NK-92 (cell line): Measurements from ENCODE around the gene TYMS.

ENCODE experiments used
- DNase-seq: peaks from one replicate; lab custom pipeline; 2025; ENCODE audit not compliant: unreplicated experiment; lab: John Stamatoyannopoulos, UW

Gene TYMS

DNA sequence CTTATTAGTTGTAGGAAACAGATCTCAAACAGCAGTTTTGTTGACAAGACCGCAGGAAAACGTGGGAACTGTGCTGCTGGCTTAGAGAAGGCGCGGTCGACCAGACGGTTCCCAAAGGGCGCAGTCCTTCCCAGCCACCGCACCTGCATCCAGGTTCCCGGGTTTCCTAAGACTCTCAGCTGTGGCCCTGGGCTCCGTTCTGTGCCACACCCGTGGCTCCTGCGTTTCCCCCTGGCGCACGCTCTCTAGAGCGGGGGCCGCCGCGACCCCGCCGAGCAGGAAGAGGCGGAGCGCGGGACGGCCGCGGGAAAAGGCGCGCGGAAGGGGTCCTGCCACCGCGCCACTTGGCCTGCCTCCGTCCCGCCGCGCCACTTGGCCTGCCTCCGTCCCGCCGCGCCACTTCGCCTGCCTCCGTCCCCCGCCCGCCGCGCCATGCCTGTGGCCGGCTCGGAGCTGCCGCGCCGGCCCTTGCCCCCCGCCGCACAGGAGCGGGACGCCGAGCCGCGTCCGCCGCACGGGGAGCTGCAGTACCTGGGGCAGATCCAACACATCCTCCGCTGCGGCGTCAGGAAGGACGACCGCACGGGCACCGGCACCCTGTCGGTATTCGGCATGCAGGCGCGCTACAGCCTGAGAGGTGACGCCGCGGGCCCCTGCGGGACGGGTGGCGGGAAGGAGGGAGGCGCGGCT lies at the start of gene TYMS:
Gene TYMS, plus strand, starts transcription at position 343 of the 690 bp plus-strand sequence. Its CDS starts 90 bp downstream, at position 433.
- no peak for DNase-seq

DNA sequence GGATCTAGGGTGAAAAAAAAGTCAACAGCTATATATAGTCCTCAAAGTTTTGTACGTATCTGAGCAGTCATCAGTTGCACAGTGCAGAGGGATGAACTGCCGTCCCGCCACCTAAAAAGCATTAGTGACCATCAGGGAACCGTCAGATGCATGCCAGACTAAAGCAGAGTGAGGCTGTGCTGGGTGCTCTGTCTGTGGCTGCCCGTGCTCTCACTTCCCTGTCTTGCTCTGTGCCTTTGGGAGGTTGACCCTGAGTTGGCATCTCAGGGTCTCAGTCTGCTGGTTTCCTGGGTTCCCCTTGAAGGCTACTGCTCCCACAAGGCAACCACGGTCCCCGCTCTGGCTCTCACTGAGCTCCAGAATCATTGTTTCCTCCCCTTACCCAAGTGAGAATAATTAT lies 49.5 kb upstream of the TYMS start:
- DNase-seq, result no peak

DNA sequence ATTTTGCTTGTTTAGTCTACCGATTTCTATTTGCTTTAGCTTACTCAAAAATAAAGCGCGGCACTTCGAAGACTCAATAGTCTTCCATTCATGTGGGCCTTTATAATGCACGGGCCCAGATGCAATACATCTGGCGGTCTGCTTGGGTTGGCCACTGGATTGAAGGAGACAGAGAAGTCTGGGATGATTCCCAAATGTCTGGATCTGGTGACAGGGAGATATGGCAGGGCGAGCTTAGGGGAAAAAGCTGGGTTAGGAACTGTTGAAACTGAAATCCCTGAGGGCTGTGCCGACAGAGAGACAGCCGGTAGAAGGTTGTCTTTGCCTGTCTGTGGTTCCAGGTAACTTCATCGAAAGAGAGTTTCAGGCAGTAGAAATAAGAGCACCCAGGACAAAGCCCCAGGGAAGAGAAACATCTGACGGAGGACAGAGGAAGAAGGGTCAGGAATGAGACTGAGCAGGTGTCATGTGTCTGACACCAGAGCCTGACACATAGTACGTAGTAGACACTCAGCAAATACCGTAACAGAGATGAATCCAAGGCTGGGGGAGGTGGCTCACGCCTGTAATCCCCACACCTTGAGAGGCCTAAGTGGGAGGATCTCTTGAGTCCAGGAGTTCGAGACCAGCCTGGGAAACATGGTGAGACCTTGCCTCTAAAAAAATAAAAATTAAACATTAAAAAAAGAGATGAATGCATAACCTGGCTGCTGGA lies 47.1 kb upstream of the TYMS start:
- no peak for DNase-seq

DNA sequence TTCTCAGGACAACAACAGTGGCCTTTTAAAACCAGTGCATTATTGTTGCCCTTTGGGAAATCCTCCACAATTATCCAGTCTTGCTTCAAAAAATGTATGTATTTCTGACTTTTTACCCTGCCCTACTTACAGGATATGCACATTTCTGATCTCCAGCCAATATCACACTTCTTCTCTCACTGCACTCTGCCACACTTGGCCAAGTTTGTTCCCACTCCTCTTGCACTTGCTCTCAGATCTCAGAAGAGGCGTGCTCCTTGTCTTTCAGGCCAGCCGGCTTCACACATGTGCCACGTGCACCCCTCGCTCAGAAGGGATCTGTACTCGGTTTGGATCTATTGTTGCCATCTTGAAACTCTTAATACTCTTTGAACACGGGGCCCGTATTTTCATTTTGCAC lies 45.3 kb upstream of the TYMS start:
- no peak for DNase-seq

DNA sequence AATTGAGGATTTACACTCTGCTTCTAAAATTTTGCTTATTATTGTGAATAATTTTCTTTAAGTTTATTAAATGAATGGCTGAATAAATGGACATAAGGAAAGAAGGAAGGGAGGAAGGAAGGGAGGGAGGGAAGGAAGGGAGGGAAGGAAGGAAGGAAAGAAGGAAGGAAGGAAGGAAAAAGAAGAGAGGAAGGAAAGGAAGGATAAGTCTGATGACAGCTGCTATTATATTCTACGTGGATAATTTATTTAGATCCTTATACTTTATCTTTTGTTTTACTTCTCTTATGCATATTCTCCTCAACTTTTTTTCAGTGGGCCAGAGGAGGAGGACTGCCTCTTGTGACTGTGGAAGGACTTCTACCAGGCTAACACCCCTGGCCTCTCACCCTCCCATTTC lies 43.3 kb upstream of the TYMS start:
- no peak for DNase-seq

DNA sequence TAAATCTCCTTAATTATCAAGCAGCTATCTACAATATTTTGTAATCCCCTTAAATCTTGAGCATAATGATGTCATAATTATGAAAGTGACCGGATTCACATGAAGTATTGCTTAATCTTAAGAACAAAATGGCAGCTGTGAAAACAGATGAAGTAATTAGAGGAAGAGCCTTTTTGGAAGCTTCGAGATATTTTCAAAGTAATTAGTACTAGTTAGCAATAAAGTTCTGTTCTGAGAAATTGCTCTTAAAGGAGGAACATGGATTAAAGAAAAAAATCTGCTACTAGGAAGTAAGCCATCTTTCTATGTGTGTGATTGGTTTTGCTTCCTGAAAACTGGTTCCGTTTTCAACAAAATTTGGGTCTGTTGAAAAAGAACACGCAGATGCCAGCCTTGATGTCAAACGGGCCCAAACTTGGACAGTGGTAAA lies 42.3 kb upstream of the TYMS start:
- no peak for DNase-seq

DNA sequence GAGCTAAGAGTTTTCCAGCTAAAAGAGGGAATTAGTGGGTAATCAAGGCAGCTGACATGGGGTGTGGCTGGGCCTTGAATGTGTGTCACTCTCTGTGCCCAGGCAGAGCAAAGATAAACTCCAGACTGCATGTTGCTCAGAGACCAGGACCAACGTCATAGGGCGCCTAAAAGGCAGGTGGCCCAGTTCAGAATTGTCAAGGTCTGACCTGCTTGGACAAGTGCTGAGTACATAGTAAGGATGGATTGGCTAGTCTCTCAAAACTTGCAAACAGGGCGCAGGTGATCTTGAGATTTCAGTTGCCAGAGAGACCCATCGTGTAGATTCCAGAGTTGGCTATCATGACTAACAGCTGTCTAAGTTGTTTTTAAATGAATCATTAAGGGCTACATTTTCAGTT lies 41.7 kb upstream of the TYMS start:
- no peak for DNase-seq

DNA sequence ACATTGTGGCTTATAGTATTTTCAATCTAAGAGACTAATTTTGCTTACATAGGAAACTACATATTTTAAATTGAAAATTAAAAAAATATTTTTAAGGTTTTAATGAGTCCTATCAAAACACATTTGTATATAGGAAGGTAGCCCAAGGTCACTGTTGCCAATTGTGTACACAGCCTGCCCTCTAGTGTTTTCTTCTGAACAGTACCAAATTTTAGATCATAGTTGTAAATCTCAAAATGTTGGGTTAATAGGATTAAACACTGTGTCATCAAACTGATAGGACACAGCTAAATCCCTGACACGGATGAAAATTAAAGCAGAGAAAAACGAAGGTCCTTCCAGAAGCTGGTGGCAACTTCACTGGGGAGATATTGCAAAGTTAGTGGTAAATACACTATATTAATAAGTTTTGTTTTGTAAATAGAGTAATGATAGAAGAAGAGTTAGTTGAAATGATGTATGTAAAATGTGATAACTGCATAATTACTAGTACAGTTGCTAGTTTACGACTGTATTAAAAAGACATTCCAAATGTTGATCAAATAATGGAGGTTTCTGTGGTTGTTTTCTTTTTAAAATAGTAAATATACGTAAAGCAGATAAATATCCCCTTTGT lies 41.0 kb upstream of the TYMS start:
- DNase-seq, result no peak

DNA sequence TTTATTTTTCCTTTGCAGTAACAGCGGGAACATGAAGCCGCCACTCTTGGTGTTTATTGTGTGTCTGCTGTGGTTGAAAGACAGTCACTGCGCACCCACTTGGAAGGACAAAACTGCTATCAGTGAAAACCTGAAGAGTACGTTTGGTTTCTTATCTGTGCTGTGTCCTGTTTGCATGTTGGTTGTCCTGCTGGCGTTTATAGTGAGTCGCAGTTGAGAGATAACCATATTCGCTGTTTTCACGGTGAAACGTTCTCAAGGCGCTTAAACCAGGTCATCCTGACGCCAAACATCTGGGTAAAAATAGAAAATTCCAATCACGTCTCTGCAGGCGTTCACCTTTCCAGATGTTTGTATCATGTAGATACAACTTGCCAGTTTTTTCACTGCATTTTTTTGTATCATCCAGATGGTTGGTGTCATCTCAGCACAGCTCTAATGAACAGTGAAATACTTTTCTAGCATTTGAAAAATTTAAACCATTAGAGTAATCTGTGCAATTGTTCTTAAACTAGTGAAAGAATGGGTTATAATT lies 39.4 kb upstream of the TYMS start:
- DNase-seq, result no peak

DNA sequence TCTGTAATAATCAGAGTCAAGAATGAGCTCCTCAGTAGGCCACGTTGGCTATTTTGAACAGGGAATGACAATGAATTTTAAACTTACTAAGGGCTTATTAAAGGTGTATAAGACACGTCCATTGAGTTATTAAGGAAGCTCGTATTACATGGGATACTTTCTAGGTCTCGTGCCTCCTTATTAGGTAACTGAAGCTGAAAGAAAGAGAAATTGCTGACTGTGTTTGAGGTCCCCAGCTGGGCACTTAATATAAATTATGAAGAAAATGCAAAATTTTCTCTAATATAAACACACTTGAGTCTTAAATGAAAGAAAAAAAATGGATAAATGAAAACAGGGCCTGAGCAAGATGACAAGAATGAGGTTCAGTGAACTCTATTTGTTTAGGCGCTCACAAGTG lies 38.8 kb upstream of the TYMS start:
- no peak for DNase-seq

DNA sequence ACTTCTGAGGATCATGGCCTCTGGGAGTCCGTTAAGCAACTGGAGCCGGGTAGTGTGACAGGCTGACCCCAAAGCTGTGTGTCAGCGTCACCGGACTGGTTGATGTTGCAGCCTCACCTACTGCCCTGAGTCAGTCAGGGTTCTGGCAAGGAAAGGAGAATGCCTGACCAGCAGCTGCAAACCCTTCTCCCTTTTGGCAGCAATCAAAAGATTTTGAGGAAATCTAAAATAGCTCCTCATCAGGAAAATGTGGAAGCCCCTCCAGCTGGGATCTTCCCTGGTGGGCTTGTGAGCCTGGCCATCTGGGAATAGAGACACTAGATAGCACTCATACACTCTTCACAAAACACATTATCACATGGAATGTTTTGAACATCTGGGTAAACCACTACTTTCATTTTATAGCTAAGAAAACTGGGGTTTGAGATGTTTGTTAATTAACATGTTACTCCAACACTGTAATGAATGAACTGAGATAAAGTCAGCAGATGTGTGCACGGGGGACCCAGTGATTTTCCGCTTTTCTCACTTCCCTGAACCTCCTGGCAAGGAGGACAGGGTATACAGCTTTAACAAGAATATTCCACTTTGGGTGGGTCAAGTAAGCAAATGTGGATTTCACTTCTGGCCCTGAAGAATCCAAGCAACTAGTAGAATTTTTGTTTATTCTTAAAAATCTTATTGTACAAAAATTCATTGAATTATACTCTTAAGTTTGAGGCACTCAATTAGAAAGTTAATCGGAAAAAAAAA lies 36.0 kb upstream of the TYMS start:
- DNase-seq, result no peak

DNA sequence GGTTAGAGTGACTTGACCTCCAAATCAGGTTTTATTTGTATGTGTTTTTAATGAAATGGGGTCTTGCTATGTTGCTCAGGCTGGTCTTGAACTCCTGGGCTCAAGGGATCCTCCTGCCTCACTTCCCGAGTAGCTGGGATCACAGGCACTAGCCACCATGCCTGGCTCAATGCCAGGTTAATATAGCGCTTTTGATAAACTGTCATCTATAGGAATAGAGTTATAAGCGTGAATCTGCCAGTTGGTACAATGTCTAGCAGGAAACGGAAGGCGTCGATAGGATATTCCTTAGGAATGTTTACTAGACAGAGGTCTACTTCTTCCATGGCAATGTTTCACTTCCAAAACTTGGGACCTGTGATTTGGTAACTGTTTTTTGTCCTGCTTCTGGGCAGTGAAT lies 35.2 kb upstream of the TYMS start:
- DNase-seq, result no peak

DNA sequence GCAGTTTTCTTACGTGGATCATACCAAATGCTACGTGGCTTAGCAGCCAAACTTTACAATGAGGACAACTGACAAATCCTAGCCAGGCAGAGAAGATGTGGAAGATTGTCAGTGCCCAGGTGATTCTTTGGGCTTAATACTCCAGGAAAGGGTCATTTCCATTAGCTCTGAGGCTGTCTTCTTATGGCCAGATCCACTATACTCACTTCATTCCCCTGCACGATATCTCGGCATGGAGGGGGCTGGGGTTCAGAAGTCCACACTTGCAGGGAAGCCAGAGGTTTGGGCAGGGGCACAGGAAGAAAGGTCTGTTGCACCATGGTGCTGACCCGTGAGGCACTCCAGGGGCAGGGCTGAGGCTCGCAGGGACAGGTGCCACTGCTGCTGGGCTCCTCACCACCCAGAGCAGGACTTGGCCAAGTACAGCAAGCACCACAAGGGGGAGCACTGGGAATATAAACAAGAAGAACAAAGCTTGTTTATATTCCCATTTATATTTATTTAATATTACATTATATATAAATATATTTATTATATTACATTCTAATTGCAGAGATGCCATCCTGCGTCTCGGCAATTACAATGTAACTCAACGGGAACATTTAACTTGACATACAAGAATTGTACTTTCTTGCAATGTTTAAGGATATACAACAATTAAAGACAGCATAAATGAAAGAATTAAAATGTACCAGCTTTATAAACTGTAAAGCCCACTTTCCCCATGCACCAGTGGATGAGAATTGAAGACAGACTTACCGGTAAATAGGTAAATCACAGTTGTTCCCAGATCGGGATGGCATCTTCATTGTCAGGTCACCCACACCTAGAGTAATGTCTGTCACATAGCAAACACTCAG lies 33.5 kb upstream of the TYMS start:
- DNase-seq, result no peak

DNA sequence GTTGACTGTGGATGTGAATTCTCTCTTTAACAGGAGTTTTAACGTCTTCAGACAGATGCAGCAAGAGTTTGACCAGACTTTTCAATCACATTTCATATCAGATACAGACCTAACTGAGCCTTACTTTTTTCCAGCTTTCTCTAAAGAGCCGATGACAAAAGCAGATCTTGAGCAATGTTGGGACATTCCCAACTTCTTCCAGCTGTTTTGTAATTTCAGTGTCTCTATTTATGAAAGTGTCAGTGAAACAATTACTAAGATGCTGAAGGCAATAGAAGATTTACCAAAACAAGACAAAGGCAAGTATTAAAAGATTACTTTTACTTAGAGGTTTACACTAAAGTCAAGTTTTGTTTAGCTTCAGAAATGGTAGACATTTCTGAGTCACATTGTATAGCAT lies 30.2 kb upstream of the TYMS start:
- DNase-seq, result no peak

DNA sequence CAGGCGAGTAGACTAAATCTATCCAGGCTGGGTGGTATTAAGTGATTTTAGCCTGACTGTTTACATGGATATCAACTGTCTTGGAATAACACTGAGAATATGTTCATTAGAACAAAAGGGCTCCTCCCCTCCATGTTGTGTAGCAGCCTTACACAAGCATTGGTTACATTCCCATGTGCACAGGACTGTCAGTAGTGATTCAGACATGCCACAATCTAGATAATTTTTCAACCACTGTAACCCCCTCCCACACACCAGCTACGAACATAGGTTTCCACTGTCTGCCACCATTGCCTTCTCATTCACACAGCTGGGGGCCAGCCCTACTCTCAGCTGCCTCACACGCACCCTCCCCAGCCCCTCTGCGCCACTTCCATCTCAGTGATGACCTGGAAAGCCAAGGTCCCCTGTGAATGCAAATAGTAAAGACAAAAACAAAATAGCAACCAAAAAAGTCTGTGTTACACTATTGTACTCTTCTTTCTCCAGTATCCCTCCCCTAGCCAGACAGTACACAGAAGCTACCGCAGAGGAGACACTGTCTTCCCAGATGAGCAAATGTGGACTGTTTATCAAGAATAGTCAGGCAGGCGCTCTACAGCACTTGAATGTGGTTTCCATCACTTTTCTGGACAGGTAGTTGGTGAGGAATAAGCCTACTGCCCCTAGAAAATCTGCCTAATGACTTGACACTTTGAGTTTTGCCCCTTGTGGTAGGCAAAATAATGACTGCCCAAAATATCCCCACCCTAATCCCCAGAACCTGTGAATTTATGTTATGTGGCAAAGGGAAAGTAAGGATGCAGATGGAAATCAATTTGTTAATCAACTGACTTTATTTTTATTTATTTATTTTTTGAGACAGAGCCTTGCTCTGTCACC lies 27.9 kb upstream of the TYMS start:
- no peak for DNase-seq

DNA sequence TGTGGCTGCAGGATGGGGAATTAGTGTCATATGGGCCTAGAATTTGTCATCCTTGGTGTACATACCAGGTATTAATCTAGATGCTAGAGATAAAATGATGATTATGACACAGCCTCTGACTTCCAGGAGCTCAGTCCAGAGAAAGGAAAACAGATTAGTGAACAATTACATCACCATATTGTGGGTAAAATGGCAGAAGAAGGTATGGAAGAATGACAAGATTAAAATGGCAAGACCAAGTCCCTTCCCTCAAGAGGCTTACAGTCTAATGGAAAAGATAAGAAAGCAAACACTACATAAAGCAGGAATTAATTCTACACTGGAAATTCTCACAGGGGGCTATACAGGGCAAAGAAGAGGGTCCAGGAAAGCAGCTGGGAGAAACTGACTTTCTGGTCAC lies 25.9 kb upstream of the TYMS start:
- no peak for DNase-seq

DNA sequence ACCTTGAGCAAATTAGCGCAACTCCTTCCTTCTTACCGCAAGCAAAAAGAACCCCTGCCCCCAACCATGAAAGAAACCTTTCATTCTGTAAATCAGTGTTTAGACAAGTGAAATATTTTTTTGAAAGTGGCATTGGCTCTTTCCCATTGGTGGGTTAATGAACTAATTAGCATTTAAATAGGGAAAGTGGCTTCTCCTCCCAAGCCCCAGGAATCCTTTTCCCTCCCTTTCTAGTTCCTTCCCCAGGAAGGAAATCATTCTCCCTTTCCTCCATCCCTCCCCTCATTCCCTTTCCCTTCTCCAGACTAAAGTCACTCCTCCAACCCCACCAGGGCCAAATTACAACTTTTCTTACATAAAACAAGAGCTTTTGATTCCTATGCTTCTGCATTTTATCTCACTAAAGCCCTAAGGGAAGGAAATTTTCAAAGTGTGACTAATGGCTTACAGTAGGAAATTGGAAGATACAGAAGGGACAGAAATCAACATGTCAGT lies 22.9 kb upstream of the TYMS start:
- no peak for DNase-seq

DNA sequence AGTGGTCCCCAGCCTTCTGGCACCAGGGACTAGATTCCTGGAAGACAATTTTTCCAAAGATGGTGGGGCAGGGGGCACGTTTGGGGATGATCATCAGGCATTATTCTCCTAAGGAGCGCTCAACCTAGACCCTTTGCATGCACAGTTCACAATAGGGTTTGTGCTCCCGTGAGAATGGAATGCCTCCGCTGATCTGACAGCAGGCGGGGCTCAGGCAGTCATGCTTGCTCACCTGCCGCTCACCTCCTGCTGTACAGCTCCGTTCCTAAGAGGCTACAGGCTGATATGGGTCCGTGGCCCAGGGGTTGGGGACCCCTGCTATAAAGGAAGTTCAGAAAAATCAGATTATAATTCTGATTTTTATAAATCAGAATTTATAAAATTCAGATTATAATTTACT lies 22.3 kb upstream of the TYMS start:
- no peak for DNase-seq

DNA sequence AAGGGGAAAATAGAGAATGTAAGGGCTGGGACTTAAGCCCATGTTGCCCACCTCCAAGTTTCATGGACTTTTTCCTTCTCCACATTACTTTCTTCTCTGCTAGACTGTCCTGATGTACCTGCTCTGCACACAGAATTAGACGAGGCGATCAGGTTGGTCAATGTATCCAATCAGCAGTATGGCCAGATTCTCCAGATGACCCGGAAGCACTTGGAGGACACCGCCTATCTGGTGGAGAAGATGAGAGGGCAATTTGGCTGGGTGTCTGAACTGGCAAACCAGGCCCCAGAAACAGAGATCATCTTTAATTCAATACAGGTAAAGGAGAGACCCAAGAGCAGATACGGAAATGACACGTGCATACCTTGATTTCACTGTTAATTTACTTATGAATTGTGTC lies 16.2 kb upstream of the TYMS start:
- no peak for DNase-seq
